Measurements from ENCODE around the gene CDH26. TPM values are rescaled to one million over a fixed set of nuclear protein-coding genes. Genes with fewer than 3 reads are reported as not detected.

CDH26 gene
- polyA plus RNA-seq, 4 donors, result 0.72 to 1.6 (median 1.1) TPM

DNA sequence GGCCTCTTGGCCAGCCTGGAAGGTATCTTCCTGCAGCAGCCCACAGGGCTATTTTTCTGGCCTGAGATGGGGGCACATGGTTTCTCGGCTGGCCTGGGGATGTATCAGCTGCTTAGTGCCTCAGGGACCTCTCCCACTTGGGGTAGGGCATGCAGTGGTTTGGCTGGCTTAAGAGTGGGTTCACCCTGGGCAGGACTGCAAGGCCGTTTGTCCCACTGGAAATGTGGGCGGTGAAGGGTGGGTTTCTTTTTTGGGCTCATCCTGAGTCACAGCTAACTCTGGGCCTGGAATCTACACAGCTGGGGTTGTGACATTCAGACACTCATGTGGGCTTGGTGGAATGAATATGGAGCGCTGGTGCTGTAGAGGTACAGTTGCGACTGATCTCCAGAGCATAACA is 62.0 kb downstream of the CDH26 start:
- no peak overlapping the region for H3K4me3 ChIP-seq (ENCODE audit: low read depth in 1 of 3, low read length in 3 of 3)
- no peaks in the 10 kb centered on the region for H3K4me1 ChIP-seq (ENCODE audit: control insufficient read depth in 3 of 3, insufficient read depth in 2 of 3, low read depth in 1 of 3, low read length in 2 of 3)
- no peaks in the 10 kb centered on the region for H3K9me3 ChIP-seq (ENCODE audit: control insufficient read depth in 2 of 2, insufficient read depth in 1 of 2, low read depth in 1 of 2, low read length in 1 of 2)
- no peak overlapping the region for H3K27ac ChIP-seq (ENCODE audit: low read depth in 1 of 3, low read length in 2 of 3)
- no peaks in the 10 kb centered on the region for H3K27me3 ChIP-seq (ENCODE audit: control insufficient read depth in 3 of 3, insufficient read depth in 3 of 3, low read length in 3 of 3)
- WGBS, 3 donors, result 88 to 95% (median 91%) methylated on average over 5 of the region's 5 CpGs
- FAIRE-seq (no peak), DNase-seq (no peak)
- no peaks in the 10 kb centered on the region for H3K36me3 ChIP-seq (ENCODE audit: control insufficient read depth in 3 of 3, insufficient read depth in 2 of 3, low read depth in 1 of 3, low read length in 3 of 3)

DNA sequence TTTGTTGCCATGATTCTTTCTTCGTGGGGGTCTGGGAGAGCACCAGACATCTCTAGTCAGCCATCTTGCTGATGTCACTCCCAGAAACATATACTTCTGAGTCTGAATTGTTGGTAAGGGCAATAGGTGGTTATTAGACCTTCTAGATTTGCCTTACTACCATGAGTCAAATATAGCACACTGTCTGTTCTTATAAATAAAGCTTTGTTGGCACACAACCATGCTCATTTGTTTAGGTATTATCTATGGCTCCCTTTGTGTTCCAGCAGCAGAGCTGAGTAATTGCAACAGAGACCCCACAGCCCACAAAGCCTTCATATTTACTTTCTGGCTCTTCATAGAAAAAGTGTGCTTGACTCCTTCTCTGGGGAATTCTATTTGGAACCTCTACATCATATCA is 62.9 kb downstream of the CDH26 start:
- Histone ChIP-seq H3K27ac (ENCODE audit: low read depth in 1 of 3, low read length in 2 of 3) (no peak overlapping the region), H3K4me1 (ENCODE audit: control insufficient read depth in 3 of 3, insufficient read depth in 2 of 3, low read depth in 1 of 3, low read length in 2 of 3) (no peaks in the 10 kb centered on the region), H3K4me3 (ENCODE audit: low read depth in 1 of 3, low read length in 3 of 3) (no peak overlapping the region), H3K27me3 (ENCODE audit: control insufficient read depth in 3 of 3, insufficient read depth in 3 of 3, low read length in 3 of 3) (no peaks in the 10 kb centered on the region), H3K9me3 (ENCODE audit: control insufficient read depth in 2 of 2, insufficient read depth in 1 of 2, low read depth in 1 of 2, low read length in 1 of 2) (no peaks in the 10 kb centered on the region), H3K36me3 (ENCODE audit: control insufficient read depth in 3 of 3, insufficient read depth in 2 of 3, low read depth in 1 of 3, low read length in 3 of 3) (no peaks in the 10 kb centered on the region)
- FAIRE-seq (no peak), DNase-seq (no peak)
- WGBS, 3 donors, result 63 to 68% (median 63%) methylated on average over 1 of the region's 1 CpG

DNA sequence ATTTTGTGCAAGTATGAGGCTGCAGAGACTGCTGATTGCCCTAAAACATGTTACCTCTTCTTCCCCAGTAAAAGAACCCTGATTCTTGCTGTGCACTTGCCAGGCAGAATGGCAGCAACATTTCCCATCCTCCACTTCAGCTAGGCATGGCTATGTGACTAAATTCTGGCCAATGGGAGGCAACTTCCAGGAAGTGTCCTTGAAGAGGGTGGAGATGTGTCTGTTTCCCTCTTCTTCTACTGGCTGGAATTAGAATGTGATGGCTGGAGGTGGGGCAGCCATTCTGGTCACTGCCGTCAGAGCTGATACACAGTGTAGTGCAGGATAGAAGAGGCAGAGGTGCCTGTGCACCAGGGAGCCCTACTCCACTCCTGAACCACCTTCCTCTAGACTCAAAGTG is 64.6 kb downstream of the CDH26 start:
- Histone ChIP-seq H3K4me1 (ENCODE audit: control insufficient read depth in 3 of 3, insufficient read depth in 2 of 3, low read depth in 1 of 3, low read length in 2 of 3) (no peaks in the 10 kb centered on the region), H3K9me3 (ENCODE audit: control insufficient read depth in 2 of 2, insufficient read depth in 1 of 2, low read depth in 1 of 2, low read length in 1 of 2) (no peaks in the 10 kb centered on the region), H3K36me3 (ENCODE audit: control insufficient read depth in 3 of 3, insufficient read depth in 2 of 3, low read depth in 1 of 3, low read length in 3 of 3) (no peaks in the 10 kb centered on the region), H3K27ac (ENCODE audit: low read depth in 1 of 3, low read length in 2 of 3) (no peak overlapping the region), H3K4me3 (ENCODE audit: low read depth in 1 of 3, low read length in 3 of 3) (no peak overlapping the region), H3K27me3 (ENCODE audit: control insufficient read depth in 3 of 3, insufficient read depth in 3 of 3, low read length in 3 of 3) (no peaks in the 10 kb centered on the region)
- WGBS, 3 donors, result 81 to 95% (median 87%) methylated on average over 1 of the region's 1 CpG
- no peak for FAIRE-seq
- no peak for DNase-seq

DNA sequence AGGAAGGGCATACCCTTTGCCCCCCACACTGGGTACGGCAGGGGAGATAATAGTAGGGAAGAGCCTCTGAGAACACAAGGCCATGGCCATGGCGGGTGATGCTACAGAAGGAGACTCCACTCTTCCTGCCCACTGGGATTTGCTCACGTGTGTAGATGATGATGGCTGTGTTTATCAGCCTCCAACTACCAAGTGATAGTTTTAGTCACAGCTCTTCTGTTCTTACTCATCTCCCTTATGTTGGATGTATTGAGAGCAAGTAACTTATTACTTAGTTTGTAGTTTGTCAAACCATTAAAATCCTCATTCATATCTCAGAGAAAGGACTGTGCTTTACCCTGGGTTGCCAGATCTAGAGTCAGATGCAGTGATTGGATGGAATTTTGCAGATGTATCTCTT is 66.0 kb downstream of the CDH26 start:
- no peaks in the 10 kb centered on the region for H3K4me1 ChIP-seq (ENCODE audit: control insufficient read depth in 3 of 3, insufficient read depth in 2 of 3, low read depth in 1 of 3, low read length in 2 of 3)
- WGBS, 3 donors, result 48 to 60% (median 51%) methylated on average over 3 of the region's 3 CpGs
- H3K36me3 ChIP-seq (ENCODE audit: control insufficient read depth in 3 of 3, insufficient read depth in 2 of 3, low read depth in 1 of 3, low read length in 3 of 3), result no peaks in the 10 kb centered on the region
- no peaks in the 10 kb centered on the region for H3K9me3 ChIP-seq (ENCODE audit: control insufficient read depth in 2 of 2, insufficient read depth in 1 of 2, low read depth in 1 of 2, low read length in 1 of 2)
- H3K4me3 ChIP-seq (ENCODE audit: low read depth in 1 of 3, low read length in 3 of 3), result no peak overlapping the region
- H3K27me3 ChIP-seq (ENCODE audit: control insufficient read depth in 3 of 3, insufficient read depth in 3 of 3, low read length in 3 of 3), result no peaks in the 10 kb centered on the region
- FAIRE-seq, result no peak
- no peak for DNase-seq
- no peak overlapping the region for H3K27ac ChIP-seq (ENCODE audit: low read depth in 1 of 3, low read length in 2 of 3)

DNA sequence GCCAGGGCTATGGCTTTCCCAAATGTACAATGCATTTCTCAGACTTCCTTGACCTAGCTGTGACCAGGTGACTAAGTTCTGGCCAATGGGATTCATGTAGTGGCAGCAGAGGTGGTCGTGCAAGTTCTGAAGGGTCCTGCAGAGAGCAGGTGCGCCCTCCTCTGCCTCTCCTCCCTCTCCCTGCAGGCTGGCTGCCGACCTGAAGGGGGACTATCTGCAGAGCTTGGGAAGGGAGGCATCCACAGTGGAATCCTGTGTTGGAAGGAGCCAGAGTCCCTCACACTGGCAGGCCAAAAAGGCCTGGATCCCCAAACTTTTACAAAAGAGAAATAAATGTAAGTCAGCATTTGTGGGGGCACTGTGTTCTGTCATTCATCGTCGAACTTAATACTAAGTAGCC is 66.6 kb downstream of the CDH26 start:
- Histone ChIP-seq H3K27ac (ENCODE audit: low read depth in 1 of 3, low read length in 2 of 3) (no peak overlapping the region), H3K36me3 (ENCODE audit: control insufficient read depth in 3 of 3, insufficient read depth in 2 of 3, low read depth in 1 of 3, low read length in 3 of 3) (no peaks in the 10 kb centered on the region), H3K4me1 (ENCODE audit: control insufficient read depth in 3 of 3, insufficient read depth in 2 of 3, low read depth in 1 of 3, low read length in 2 of 3) (no peaks in the 10 kb centered on the region), H3K9me3 (ENCODE audit: control insufficient read depth in 2 of 2, insufficient read depth in 1 of 2, low read depth in 1 of 2, low read length in 1 of 2) (no peaks in the 10 kb centered on the region), H3K4me3 (ENCODE audit: low read depth in 1 of 3, low read length in 3 of 3) (no peak overlapping the region), H3K27me3 (ENCODE audit: control insufficient read depth in 3 of 3, insufficient read depth in 3 of 3, low read length in 3 of 3) (no peaks in the 10 kb centered on the region)
- no peak for DNase-seq
- FAIRE-seq, result no peak
- 72 to 85% (median 81%) methylated on average over 5 of the region's 5 CpGs for whole genome bisulfite sequencing, 3 donors

DNA sequence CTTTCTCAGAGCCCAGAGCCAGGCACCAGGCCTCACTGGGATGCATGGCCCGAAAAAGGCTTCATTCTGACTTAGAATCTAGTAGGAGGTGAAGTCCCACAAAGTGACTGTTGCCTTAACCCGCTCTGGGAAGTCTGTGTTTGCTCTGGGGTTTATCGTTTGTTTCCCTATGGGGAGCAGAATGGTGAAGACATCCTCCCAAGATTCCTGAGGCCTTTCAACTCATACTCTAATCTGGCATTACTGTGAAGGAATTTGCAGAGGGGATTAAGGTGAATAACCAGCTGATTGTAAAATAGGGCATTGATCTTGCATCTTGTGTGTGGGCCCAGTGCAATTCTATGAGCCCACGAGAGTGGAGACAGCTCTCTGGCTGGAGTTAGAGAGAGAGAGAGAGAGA is 67.8 kb downstream of the CDH26 start:
- FAIRE-seq (no peak), DNase-seq (no peak)
- H3K4me1 ChIP-seq (ENCODE audit: control insufficient read depth in 3 of 3, insufficient read depth in 2 of 3, low read depth in 1 of 3, low read length in 2 of 3), result no peaks in the 10 kb centered on the region
- H3K4me3 ChIP-seq (ENCODE audit: low read depth in 1 of 3, low read length in 3 of 3), result no peak overlapping the region
- no peaks in the 10 kb centered on the region for H3K27me3 ChIP-seq (ENCODE audit: control insufficient read depth in 3 of 3, insufficient read depth in 3 of 3, low read length in 3 of 3)
- H3K36me3 ChIP-seq (ENCODE audit: control insufficient read depth in 3 of 3, insufficient read depth in 2 of 3, low read depth in 1 of 3, low read length in 3 of 3), result no peaks in the 10 kb centered on the region
- H3K27ac ChIP-seq (ENCODE audit: low read depth in 1 of 3, low read length in 2 of 3), result no peak overlapping the region
- WGBS, 3 donors, result 78 to 83% (median 80%) methylated on average over 4 of the region's 4 CpGs
- no peaks in the 10 kb centered on the region for H3K9me3 ChIP-seq (ENCODE audit: control insufficient read depth in 2 of 2, insufficient read depth in 1 of 2, low read depth in 1 of 2, low read length in 1 of 2)

DNA sequence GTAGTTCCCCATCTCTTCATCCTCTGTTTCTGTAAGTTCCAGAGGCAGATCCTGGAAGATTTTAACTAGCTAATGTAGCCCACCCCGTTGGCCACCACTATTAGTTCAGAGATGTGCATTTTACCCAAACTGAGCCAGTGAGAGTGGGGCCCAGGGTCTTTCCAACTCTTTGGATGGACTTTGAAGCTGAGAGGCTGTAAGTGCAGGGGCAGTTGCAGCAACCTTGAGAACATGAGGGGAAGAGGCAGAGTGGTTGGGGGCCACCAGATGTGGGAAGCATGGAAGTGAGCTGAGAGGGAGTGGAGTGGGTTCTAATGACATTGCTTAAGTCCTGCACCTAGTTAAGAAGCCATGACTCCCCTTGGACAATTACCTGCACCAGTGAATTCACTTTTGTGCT is 72.2 kb downstream of the CDH26 start:
- H3K27me3 ChIP-seq (ENCODE audit: control insufficient read depth in 3 of 3, insufficient read depth in 3 of 3, low read length in 3 of 3), result no peaks in the 10 kb centered on the region
- no peak for FAIRE-seq
- no peak for DNase-seq
- 63 to 86% (median 77%) methylated on average over 1 of the region's 1 CpG for WGBS, 3 donors
- H3K9me3 ChIP-seq (ENCODE audit: control insufficient read depth in 2 of 2, insufficient read depth in 1 of 2, low read depth in 1 of 2, low read length in 1 of 2), result no peaks in the 10 kb centered on the region
- no peak overlapping the region for H3K4me3 ChIP-seq (ENCODE audit: low read depth in 1 of 3, low read length in 3 of 3)
- H3K36me3 ChIP-seq (ENCODE audit: control insufficient read depth in 3 of 3, insufficient read depth in 2 of 3, low read depth in 1 of 3, low read length in 3 of 3), result no peaks in the 10 kb centered on the region
- H3K4me1 ChIP-seq (ENCODE audit: control insufficient read depth in 3 of 3, insufficient read depth in 2 of 3, low read depth in 1 of 3, low read length in 2 of 3), result no peaks in the 10 kb centered on the region
- no peak overlapping the region for H3K27ac ChIP-seq (ENCODE audit: low read depth in 1 of 3, low read length in 2 of 3)

DNA sequence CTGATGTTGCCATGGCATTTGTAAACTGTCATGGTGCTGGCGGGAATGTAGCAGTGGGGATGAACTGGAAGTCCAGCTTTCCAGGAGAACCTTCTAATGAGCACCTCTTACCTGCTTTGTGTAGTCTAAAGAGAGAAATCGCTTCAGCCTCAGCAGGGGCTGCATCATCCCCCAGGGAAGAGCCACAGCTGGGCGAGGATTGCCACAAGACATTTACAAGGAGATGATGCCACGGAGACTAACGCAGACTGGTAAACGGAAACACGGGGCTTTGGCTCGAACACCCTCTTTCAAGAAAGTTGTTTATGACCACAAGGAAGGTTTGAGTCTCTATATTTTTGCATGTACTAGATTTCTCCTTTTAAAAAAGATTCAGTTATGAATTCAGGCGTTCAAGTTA is 72.9 kb downstream of the CDH26 start:
- H3K36me3 ChIP-seq (ENCODE audit: control insufficient read depth in 3 of 3, insufficient read depth in 2 of 3, low read depth in 1 of 3, low read length in 3 of 3), result no peaks in the 10 kb centered on the region
- H3K27ac ChIP-seq (ENCODE audit: low read depth in 1 of 3, low read length in 2 of 3), result no peak overlapping the region
- H3K27me3 ChIP-seq (ENCODE audit: control insufficient read depth in 3 of 3, insufficient read depth in 3 of 3, low read length in 3 of 3), result no peaks in the 10 kb centered on the region
- H3K9me3 ChIP-seq (ENCODE audit: control insufficient read depth in 2 of 2, insufficient read depth in 1 of 2, low read depth in 1 of 2, low read length in 1 of 2), result no peaks in the 10 kb centered on the region
- DNase-seq (no peak), FAIRE-seq (no peak)
- 83 to 86% (median 83%) methylated on average over 9 of the region's 9 CpGs for WGBS, 3 donors
- H3K4me3 ChIP-seq (ENCODE audit: low read depth in 1 of 3, low read length in 3 of 3), result no peak overlapping the region
- H3K4me1 ChIP-seq (ENCODE audit: control insufficient read depth in 3 of 3, insufficient read depth in 2 of 3, low read depth in 1 of 3, low read length in 2 of 3), result no peaks in the 10 kb centered on the region

DNA sequence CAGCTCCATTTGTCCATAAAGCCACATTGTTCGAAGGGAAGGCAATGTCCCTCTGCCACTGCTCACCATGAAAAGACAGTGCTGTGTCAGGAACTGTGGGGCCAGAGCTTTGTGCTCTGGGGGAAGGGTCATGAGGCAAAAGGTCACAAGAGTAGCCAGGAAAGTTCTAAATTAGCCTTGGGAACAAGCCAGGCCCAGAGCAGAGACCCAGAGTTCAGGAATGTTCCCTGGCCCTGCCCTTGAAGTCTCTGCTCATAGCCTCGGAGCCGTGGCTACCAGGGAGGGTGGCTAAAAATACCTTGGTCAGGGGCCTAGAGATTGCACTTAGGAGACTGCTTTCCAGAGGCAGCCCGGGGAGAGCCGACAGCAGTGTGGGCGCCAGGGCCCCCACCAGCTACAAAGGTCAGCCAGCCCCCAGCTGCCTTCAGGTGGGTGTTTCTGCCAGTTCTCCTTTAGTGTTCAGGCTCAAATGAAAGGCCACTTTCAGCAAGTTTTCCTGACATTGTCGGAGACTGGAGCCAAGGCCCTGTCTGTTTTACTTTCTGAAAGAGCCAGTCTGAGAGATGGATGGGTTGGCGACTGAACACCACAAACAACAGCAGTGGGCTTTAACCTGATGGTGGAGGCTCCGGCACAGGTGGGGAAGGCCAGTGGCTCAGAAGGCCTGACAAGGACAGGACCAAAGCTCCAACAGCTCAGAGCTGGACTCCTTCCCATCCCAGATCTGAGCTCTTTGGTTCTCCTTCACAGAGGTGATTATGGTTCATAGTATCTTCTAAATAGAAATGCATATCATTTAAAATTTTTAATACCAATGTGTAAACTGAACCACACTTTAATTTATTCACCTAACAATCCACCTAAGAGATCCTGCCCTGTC is 76.2 kb downstream of the CDH26 start:
- no peak for FAIRE-seq
- 60 to 72% (median 62%) methylated on average over 9 of the region's 9 CpGs for WGBS, 3 donors
- H3K9me3 ChIP-seq (ENCODE audit: control insufficient read depth in 2 of 2, insufficient read depth in 1 of 2, low read depth in 1 of 2, low read length in 1 of 2), result no peaks in the 10 kb centered on the region
- DNase-seq, result no peak
- no peaks in the 10 kb centered on the region for H3K4me1 ChIP-seq (ENCODE audit: control insufficient read depth in 3 of 3, insufficient read depth in 2 of 3, low read depth in 1 of 3, low read length in 2 of 3)
- H3K4me3 ChIP-seq (ENCODE audit: low read depth in 1 of 3, low read length in 3 of 3), result no peak overlapping the region
- H3K36me3 ChIP-seq (ENCODE audit: control insufficient read depth in 3 of 3, insufficient read depth in 2 of 3, low read depth in 1 of 3, low read length in 3 of 3), result no peaks in the 10 kb centered on the region
- no peaks in the 10 kb centered on the region for H3K27me3 ChIP-seq (ENCODE audit: control insufficient read depth in 3 of 3, insufficient read depth in 3 of 3, low read length in 3 of 3)
- peak overlapping the region in 1 of 3 donors; percentile 18 for H3K27ac ChIP-seq (ENCODE audit: low read depth in 1 of 3, low read length in 2 of 3)
